Endothelial cell of umbilical vein (primary cell): ENCODE results near the gene MARVELD3. TPM values are rescaled to one million over a fixed set of nuclear protein-coding genes. Genes with fewer than 3 reads are reported as not detected.

Experiments used
- Bru-seq: library from RNA; stranded (reverse); fragments of 400-500 nt; gene quantifications from one replicate; lab custom pipeline; 2021; lab: Mats Ljungman, UMichigan
- BruChase-seq, 2 experiments: library from RNA; stranded (reverse); fragments of 400-500 nt; gene quantifications; one replicate each; lab custom pipeline; 2021; lab: Mats Ljungman, UMichigan
- BruUV-seq: library from RNA; stranded (reverse); fragments of 400-500 nt; replicated peaks from 2 replicates; lab custom pipeline; 2021; lab: Mats Ljungman, UMichigan
- CTCF ChIA-PET: fragments of 300-600, 350-600 bp; sonication (Branson Sonifier 250); formaldehyde crosslinking; loops from one replicate; lab custom pipeline; 2021; ENCODE audit warnings: antibody characterized with exemption, inconsistent platforms; lab: Charles Lee
- POLR2A ChIA-PET: fragments of 300-600, 350-600 bp; sonication (Branson Sonifier 250); formaldehyde crosslinking; loops from one replicate; lab custom pipeline; 2021; ENCODE audit warnings: antibody characterized with exemption, inconsistent platforms; lab: Charles Lee
- DNase-seq: peaks from one replicate; pipeline ENCODE4 v3.0.0-alpha.2; 2011; ENCODE audit warnings: low read depth, low spot score
- FAIRE-seq: peaks from 2 replicates; lab custom pipeline; 2011; peaks lifted over from hg19 to GRCh38; lab: Jason Lieb, UNC
- H2AFZ ChIP-seq: 2 replicates; pipeline ENCODE4 v1.6.0; 2012; ENCODE audit warnings: low read depth, low read length, control low read depth, inconsistent platforms
- H3K27ac ChIP-seq: 2 replicates; pipeline ENCODE4 v1.5.1; 2011; ENCODE audit warnings: low read depth, mild to moderate bottlenecking, control low read depth, low read length, moderate library complexity; ENCODE audit not compliant: insufficient read depth
- H3K27me3 ChIP-seq, 2 experiments: 2 replicates each; pipeline versions ENCODE4 v1.6.0 to v1.6.1; 2011; ENCODE audit warnings: low read length in 2 of 2, mixed read lengths in 1 of 2; ENCODE audit not compliant: control insufficient read depth in 2 of 2, insufficient read depth in 2 of 2
- H3K36me3 ChIP-seq, 2 experiments: 2 replicates in 1 of 2; 3 replicates in 1 of 2; pipeline ENCODE4 v1.5.1; 2011; ENCODE audit warnings: low read length in 2 of 2, mild to moderate bottlenecking in 1 of 2, moderate library complexity in 1 of 2; ENCODE audit not compliant: control insufficient read depth in 2 of 2, insufficient read depth in 2 of 2; ENCODE audit errors: extremely low read depth in 1 of 2
- H3K4me1 ChIP-seq: 3 replicates; pipeline ENCODE4 v1.5.1; 2011; ENCODE audit warnings: mild to moderate bottlenecking, low read length; ENCODE audit not compliant: control insufficient read depth, insufficient read depth; ENCODE audit errors: extremely low read depth
- H3K4me2 ChIP-seq: 2 replicates; pipeline ENCODE4 v1.6.1; 2011; ENCODE audit warnings: low read length, control low read depth, mixed read lengths; ENCODE audit not compliant: insufficient read depth
- H3K4me3 ChIP-seq, 3 experiments: fragments of 200-600 bp in 1 of 3; sonication (generic), shearing (Covaris generic) in 1 of 3; replicated peaks in 1 of 3; 2 replicates each; pipeline ENCODE4 v1.5.1; 2011 to 2016; ENCODE audit warnings: control low read depth in 3 of 3, low read length in 3 of 3, mild to moderate bottlenecking in 2 of 3, inconsistent platforms in 1 of 3, low read depth in 1 of 3, moderate library complexity in 1 of 3; ENCODE audit not compliant: insufficient read depth in 1 of 3
- H3K79me2 ChIP-seq: 2 replicates; pipeline ENCODE4 v1.6.0; 2012; ENCODE audit warnings: low read length, inconsistent platforms; ENCODE audit not compliant: control insufficient read depth, insufficient read depth
- H3K9ac ChIP-seq: replicated peaks from 2 replicates; pipeline ENCODE3; 2011; ENCODE audit warnings: low read length, control low read depth; ENCODE audit not compliant: insufficient read depth; ENCODE audit errors: extremely low read depth
- H3K9me1 ChIP-seq: replicated peaks from 3 replicates; pipeline ENCODE4 v1.6.0; 2011; ENCODE audit warnings: mild to moderate bottlenecking, low read length; ENCODE audit not compliant: control insufficient read depth, insufficient read depth; ENCODE audit errors: extremely low read depth
- H3K9me3 ChIP-seq: replicated peaks from 2 replicates; pipeline ENCODE4 v1.5.1; 2012; ENCODE audit warnings: low read length, inconsistent platforms; ENCODE audit not compliant: control insufficient read depth, insufficient read depth
- H4K20me1 ChIP-seq: replicated peaks from 2 replicates; pipeline ENCODE3; 2011; ENCODE audit warnings: mild to moderate bottlenecking, low read length; ENCODE audit not compliant: control insufficient read depth, insufficient read depth; ENCODE audit errors: extremely low read depth
- CTCF ChIP-seq, 2 donors: IDR thresholded peaks; 1 replicate in 1 of 2; 2 replicates in 1 of 2; pipeline ENCODE4 v1.5.1; 2011; ENCODE audit warnings: low read length in 2 of 2, mild to moderate bottlenecking in 2 of 2, moderate library complexity in 2 of 2, control low read depth in 1 of 2, inconsistent platforms in 1 of 2, low read depth in 1 of 2; ENCODE audit not compliant: insufficient read depth in 1 of 2; ENCODE audit errors: extremely low read depth in 1 of 2
- EZH2 ChIP-seq: IDR thresholded peaks from 2 replicates; pipeline ENCODE4 v1.6.1; 2012; ENCODE audit warnings: borderline replicate concordance, low read depth, mild to moderate bottlenecking, moderate library complexity, low read length, inconsistent platforms; ENCODE audit not compliant: severe bottlenecking
- MAX ChIP-seq: IDR thresholded peaks from 2 replicates; pipeline ENCODE4 v1.6.1; 2011; ENCODE audit not compliant: insufficient read depth, insufficient read length
- MYC ChIP-seq: IDR thresholded peaks from one replicate; pipeline ENCODE4 v1.6.1; 2011; ENCODE audit warnings: mild to moderate bottlenecking, low read depth, low read length
- dilution Hi-C: fragments of 300-500 bp; cut with MboI; formaldehyde crosslinking; loops from one replicate; pipeline ENCODE4 v1.15.0; 2019; ENCODE audit warnings: low sequenced_read_pairs; ENCODE audit not compliant: extremely low pct_ligation_motif_present
- intact Hi-C: fragments of 100-400 bp; cut with micrococcal nuclease; formaldehyde crosslinking; loops from one replicate; pipeline ENCODE4 v1.10.0; 2022
- long read RNA-seq: library from polyadenylated mRNA; stranded (forward); transcript quantifications from one replicate; pipeline ENCODE4 v2.0.0, GENCODE V29; 2021
- polyA minus RNA-seq, 3 experiments: library from RNA; depleted of rRNA, polyadenylated mRNA; stranded (reverse); fragments of >200 nt; gene quantifications; 1 replicate in 1 of 3; 2 replicates in 2 of 3; pipeline ENCODE4 v1.2.3, GENCODE V29; 2011
- polyA plus RNA-seq, 4 experiments: library from polyadenylated mRNA; depleted of rRNA in 3 of 4; stranded (reverse) in 3 of 4; unstranded in 1 of 4; fragments of >200 nt; gene quantifications; 2 replicates each; pipeline versions ENCODE4 v1.2.1 to v1.2.3, GENCODE V29; 2011 to 2012; ENCODE audit warnings: missing spikeins in 1 of 4
- total RNA-seq: library from RNA; stranded (reverse); gene quantifications from 2 replicates; pipeline ENCODE4 v1.2.3, GENCODE V29; 2021

Gene MARVELD3
- total RNA-seq (not detected in 2 replicates), polyA plus RNA-seq (not detected in 2 replicates), polyA minus RNA-seq (not detected in 2 replicates), Bru-seq, nascent RNA (not detected), BruChase-seq, experiment 1, labeled RNA remaining after a 6-hour chase (not detected), BruChase-seq, experiment 2, labeled RNA remaining after a 2-hour chase (percentile 12 among the genes with signal in this experiment)
- polyA plus RNA-seq (2011; cell fraction: cytosol; rRNA removed) = 0.11 TPM in 1 of 2 replicates, not detected in the other
- 0.10 TPM in 1 of 2 replicates, not detected in the other for polyA plus RNA-seq (2011; cell fraction: nucleus; rRNA removed)
- 0.10 and 0.17 TPM in 2 replicates for polyA plus RNA-seq (2012)
- polyA minus RNA-seq (2011; cell fraction: cytosol; rRNA and poly(A)+ RNA removed) = not detected
- 0.14 TPM in 1 of 2 replicates, not detected in the other for polyA minus RNA-seq (2011; cell fraction: nucleus; rRNA and poly(A)+ RNA removed)
- long read RNA-seq, partial matches to known transcripts = 0 of 1 reads
- long read RNA-seq, other reads (novel, unspliced or antisense) = 1 of 1 reads

- no peak within 1 kb of the TSS for H3K9ac ChIP-seq
- dilution Hi-C loops = no loop called here
- H3K9me1 ChIP-seq = no peaks in the 10 kb centered on the region
- no peaks in the 10 kb centered on the region for H3K36me3 ChIP-seq
- H2AFZ ChIP-seq = no peak within 1 kb of the TSS
- POLR2A ChIA-PET = no interaction called here
- intact Hi-C loops = no loop called here
- no peaks in the 10 kb centered on the region for H3K9me3 ChIP-seq
- H3K27ac ChIP-seq = no peak within 1 kb of the TSS
- CTCF ChIA-PET = no interaction called here
- H3K27me3 ChIP-seq = peaks cover 13 to 26% of the 10 kb centered on the region in 2 experiments
- no TSS peak for BruUV-seq
- peaks cover 2% of the 10 kb centered on the region for H3K4me1 ChIP-seq
- no peaks in the 10 kb centered on the region for H3K79me2 ChIP-seq
- H3K4me3 ChIP-seq = peak within 1 kb of the TSS in 2 of 3 experiments; percentile 13 to 22
- FAIRE-seq = no peak
- H4K20me1 ChIP-seq = no peaks in the 10 kb centered on the region
- TF ChIP-seq MAX = no peak
- no peak for TF ChIP-seq MYC
- no peak for TF ChIP-seq CTCF (IDR thresholded peaks at IDR 0.05; ENCODE audit: extremely low read depth in 1 of 2, insufficient read depth in 1 of 2, low read depth in 1 of 2, low read length in 2 of 2)
- TF ChIP-seq EZH2 = peak; percentile 97
- DNase-seq = no peak
- peak within 1 kb of the TSS; percentile 37 for H3K4me2 ChIP-seq
These were observed at the start of gene MARVELD3 for GRCh38 chr16:71626018-71626857. Gene MARVELD3, plus strand, starts transcription at chr16:71626184. Its CDS starts 46 bp downstream, at chr16:71626230.
